Mesothelial cell of epicardium (in vitro differentiated cells): ENCODE measurements around the gene C2CD3. TPM values are rescaled to one million over a fixed set of nuclear protein-coding genes. Genes with fewer than 3 reads are reported as not detected.

Experiments used
- DNase-seq, 2 experiments: peaks; one replicate each; pipeline ENCODE4 v3.0.0; 2021; ENCODE audit warnings: low spot score in 2 of 2; ENCODE audit not compliant: unreplicated experiment in 2 of 2
- H3K27ac Mint-ChIP-seq: 2 replicates; pipeline ENCODE4 v1.8.0; 2021; ENCODE audit warnings: mixed read lengths
- H3K27me3 Mint-ChIP-seq: 2 replicates; pipeline ENCODE4 v1.8.0; 2021; ENCODE audit warnings: low read depth, mixed read lengths
- H3K36me3 Mint-ChIP-seq: 2 replicates; pipeline ENCODE4 v1.8.0; 2021; ENCODE audit warnings: mixed read lengths
- H3K4me1 Mint-ChIP-seq: 2 replicates; pipeline ENCODE4 v1.8.0; 2021; ENCODE audit warnings: mixed read lengths
- H3K4me3 Mint-ChIP-seq: 2 replicates; pipeline ENCODE4 v1.8.0; 2021; ENCODE audit warnings: mild to moderate bottlenecking, moderate library complexity, mixed read lengths
- H3K9me3 Mint-ChIP-seq: 2 replicates; pipeline ENCODE4 v1.8.0; 2021; ENCODE audit warnings: mixed read lengths
- CTCF ChIP-seq: fragments of 200-600 bp; sonication (generic); IDR thresholded peaks from one replicate; pipeline ENCODE4 v1.5.0; 2021; ENCODE audit warnings: antibody characterized with exemption; ENCODE audit not compliant: unreplicated experiment
- total RNA-seq: library from RNA; stranded (reverse); gene quantifications from 3 replicates; pipeline ENCODE4 v1.2.1, GENCODE V29; 2021

C2CD3 gene
- total RNA-seq, 1 donor from 2014 or later = 34.8 TPM

- no peaks in the 10 kb centered on the region for H3K27me3 Mint-ChIP-seq
- no peak for TF ChIP-seq CTCF
- H3K27ac Mint-ChIP-seq = no peak overlapping the region
- peaks cover 22% of the 10 kb centered on the region for H3K4me1 Mint-ChIP-seq
- peaks cover 16% of the 10 kb centered on the region for H3K36me3 Mint-ChIP-seq
- no peak overlapping the region for H3K4me3 Mint-ChIP-seq
- no peak for DNase-seq
- no peaks in the 10 kb centered on the region for H3K9me3 Mint-ChIP-seq
These were observed 164.0 kb downstream of the C2CD3 start for GRCh38 chr11:74006743-74007304.

- peaks cover 14% of the 10 kb centered on the region for H3K4me1 Mint-ChIP-seq
- TF ChIP-seq CTCF = no peak
- DNase-seq = no peak
- H3K4me3 Mint-ChIP-seq = no peak overlapping the region
- H3K27me3 Mint-ChIP-seq = no peaks in the 10 kb centered on the region
- H3K36me3 Mint-ChIP-seq = peaks cover 13% of the 10 kb centered on the region
- H3K9me3 Mint-ChIP-seq = no peaks in the 10 kb centered on the region
- no peak overlapping the region for H3K27ac Mint-ChIP-seq
These were observed 164.9 kb downstream of the C2CD3 start for GRCh38 chr11:74005721-74006517.

- no peak for DNase-seq
- no peaks in the 10 kb centered on the region for H3K27me3 Mint-ChIP-seq
- peaks cover 4% of the 10 kb centered on the region for H3K4me1 Mint-ChIP-seq
- no peak overlapping the region for H3K27ac Mint-ChIP-seq
- H3K36me3 Mint-ChIP-seq = peaks cover 13% of the 10 kb centered on the region
- H3K9me3 Mint-ChIP-seq = no peaks in the 10 kb centered on the region
- TF ChIP-seq CTCF = no peak
- H3K4me3 Mint-ChIP-seq = no peak overlapping the region
These were observed 165.8 kb downstream of the C2CD3 start for GRCh38 chr11:74004759-74005615.

GRCh38 chr11:74004046-74004695 is 166.6 kb downstream of the C2CD3 start:
- TF ChIP-seq CTCF = no peak
- DNase-seq = no peak
- no peak overlapping the region for H3K27ac Mint-ChIP-seq
- H3K9me3 Mint-ChIP-seq = no peaks in the 10 kb centered on the region
- no peak overlapping the region for H3K4me3 Mint-ChIP-seq
- H3K27me3 Mint-ChIP-seq = no peaks in the 10 kb centered on the region
- peaks cover 13% of the 10 kb centered on the region for H3K36me3 Mint-ChIP-seq
- H3K4me1 Mint-ChIP-seq = no peaks in the 10 kb centered on the region

- Mint-ChIP-seq H3K27me3 (no peaks in the 10 kb centered on the region), H3K4me1 (no peaks in the 10 kb centered on the region), H3K27ac (no peak overlapping the region), H3K36me3 (peaks cover 13% of the 10 kb centered on the region), H3K9me3 (no peaks in the 10 kb centered on the region), H3K4me3 (no peak overlapping the region)
- no peak for DNase-seq
- TF ChIP-seq CTCF = no peak
These were observed 168.0 kb downstream of the C2CD3 start for GRCh38 chr11:74002832-74003231.
